ENCODE measurements around the gene KIF6. TPM values are rescaled to one million over a fixed set of nuclear protein-coding genes. Genes with fewer than 3 reads are reported as not detected.

KIF6 gene
- total and polyA plus RNA-seq, 2 donors (not counting 1 experiment from before 2014, with no cell fraction given), result not detected

- CTCF ChIA-PET, result no interaction called here
- intact Hi-C loops (cut with micrococcal nuclease), result no loop called here
- no peaks in the 10 kb centered on the region for H3K79me2 ChIP-seq (ENCODE audit: control insufficient read depth, insufficient read depth, low read length)
- no peaks in the 10 kb centered on the region for H3K4me1 ChIP-seq (ENCODE audit: control insufficient read depth in 2 of 2, insufficient read depth in 2 of 2, low read length in 2 of 2)
- no peak for DNase-seq
- H3K27me3 ChIP-seq (replicated peaks in 1 of 4; ENCODE audit: control extremely low read depth in 1 of 4, control insufficient read depth in 3 of 4, insufficient read depth in 4 of 4, low read length in 3 of 4), result peaks cover 0 to 7% (median 0%) of the 10 kb centered on the region in 4 experiments
- H3K4me1 Mint-ChIP-seq, result no peaks in the 10 kb centered on the region
- peaks cover 22% of the 10 kb centered on the region for H3K27me3 Mint-ChIP-seq
- H2AFZ ChIP-seq (ENCODE audit: insufficient read depth, low read depth, low read length, poor library complexity, severe bottlenecking), result no peak overlapping the region
- no peak overlapping the region for H3K4me3 Mint-ChIP-seq
- peaks cover 0 to 3% (median 0%) of the 10 kb centered on the region in 3 donors for H3K9me3 ChIP-seq (ENCODE audit: control extremely low read depth in 1 of 3, control insufficient read depth in 2 of 3, insufficient read depth in 1 of 3, low read length in 2 of 3)
- no peak overlapping the region for H3K27ac ChIP-seq (ENCODE audit: low read length in 2 of 2)
- H3K9me3 Mint-ChIP-seq (ENCODE audit: insufficient read depth), result no peaks in the 10 kb centered on the region
- TF ChIP-seq CTCF (IDR thresholded peaks at IDR 0.05) (no peak), EZH2 (IDR thresholded peaks at IDR 0.05; ENCODE audit: borderline replicate concordance, insufficient read depth, low read depth, low read length, poor library complexity, severe bottlenecking) (no peak)
- H4K20me1 ChIP-seq (ENCODE audit: control insufficient read depth, insufficient read depth, low read length, poor library complexity, severe bottlenecking), result no peaks in the 10 kb centered on the region
- POLR2A ChIA-PET, result no interaction called here
- 68% methylated on average over 2 of the region's 2 CpGs for WGBS (ENCODE audit: insufficient coverage)
- no peaks in the 10 kb centered on the region for H3K36me3 ChIP-seq (replicated peaks in 1 of 2; ENCODE audit: control extremely low read depth in 1 of 2, control insufficient read depth in 1 of 2, extremely low read depth in 1 of 2, insufficient read depth in 2 of 2, low read length in 1 of 2)
- H3K4me2 ChIP-seq (replicated peaks; ENCODE audit: low read depth, low read length, poor library complexity, severe bottlenecking), result no peak overlapping the region
- no peak for ATAC-seq (ENCODE audit: low read depth)
- H3K9ac ChIP-seq (ENCODE audit: low read length), result no peak overlapping the region
- H3K27ac Mint-ChIP-seq, result no peak overlapping the region
- H3K4me3 ChIP-seq (ENCODE audit: control extremely low read depth in 1 of 5, extremely low read depth in 1 of 5, insufficient read depth in 1 of 5, low read depth in 2 of 5, low read length in 4 of 5), result no peak overlapping the region
Measured at GRCh38 chr6:39282774-39283173, 442.4 kb downstream of the KIF6 start.

DNA sequence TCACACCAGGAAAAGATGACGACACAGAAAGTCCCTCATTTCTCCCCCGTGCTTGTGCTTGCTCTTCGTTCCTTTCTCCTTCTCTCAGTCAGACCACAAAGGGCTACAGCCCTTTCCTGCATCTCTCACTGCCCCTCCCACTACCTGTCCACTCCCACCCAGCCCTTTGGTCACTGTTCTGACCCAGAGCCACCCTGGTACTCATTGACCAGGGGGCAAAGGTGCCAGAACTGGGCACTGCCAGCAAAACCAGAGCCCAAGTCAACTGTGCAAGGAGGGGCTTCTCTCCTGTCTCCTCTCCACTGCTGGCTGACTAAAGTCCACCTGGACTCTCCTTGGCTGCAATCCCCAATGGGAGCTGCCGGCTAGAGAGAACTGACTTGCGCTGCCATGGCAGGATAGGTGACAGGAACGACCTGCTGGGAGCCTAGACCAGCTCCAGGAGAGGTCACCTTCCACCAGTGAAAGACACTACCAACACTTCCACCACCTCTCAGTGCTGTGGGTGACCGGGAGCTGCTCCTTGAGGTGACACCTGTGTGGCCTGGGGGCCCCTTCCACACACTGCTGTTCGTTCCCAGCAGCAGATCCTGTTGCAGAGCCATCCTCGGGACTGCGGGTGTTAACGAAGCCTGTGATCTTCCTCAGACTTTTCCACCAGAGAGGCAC lies 443.8 kb downstream of the KIF6 start:
- WGBS (ENCODE audit: insufficient coverage), result 86% methylated on average over 10 of the region's 11 CpGs
- H4K20me1 ChIP-seq (ENCODE audit: control insufficient read depth, insufficient read depth, low read length, poor library complexity, severe bottlenecking), result no peaks in the 10 kb centered on the region
- POLR2A ChIA-PET, result no interaction called here

More for the DNA sequence above, 443.8 kb downstream of the KIF6 start:
- DNase-seq (no peak), ATAC-seq (ENCODE audit: low read depth) (no peak)
- no peaks in the 10 kb centered on the region for H3K79me2 ChIP-seq (ENCODE audit: control insufficient read depth, insufficient read depth, low read length)
- CTCF ChIA-PET, result no interaction called here
- Mint-ChIP-seq H3K27me3 (peaks cover 30% of the 10 kb centered on the region), H3K4me1 (no peaks in the 10 kb centered on the region), H3K9me3 (ENCODE audit: insufficient read depth) (no peaks in the 10 kb centered on the region), H3K4me3 (no peak overlapping the region), H3K27ac (no peak overlapping the region)
- H3K4me3 ChIP-seq (ENCODE audit: control extremely low read depth in 1 of 5, extremely low read depth in 1 of 5, insufficient read depth in 1 of 5, low read depth in 2 of 5, low read length in 4 of 5), result no peak overlapping the region
- H3K9ac ChIP-seq (ENCODE audit: low read length), result no peak overlapping the region
- TF ChIP-seq EZH2 (IDR thresholded peaks at IDR 0.05; ENCODE audit: borderline replicate concordance, insufficient read depth, low read depth, low read length, poor library complexity, severe bottlenecking) (no peak), CTCF (IDR thresholded peaks at IDR 0.05) (no peak)
- no peak overlapping the region for H3K27ac ChIP-seq (ENCODE audit: low read length in 2 of 2)
- no peaks in the 10 kb centered on the region for H3K9me3 ChIP-seq (ENCODE audit: control extremely low read depth in 1 of 3, control insufficient read depth in 2 of 3, insufficient read depth in 1 of 3, low read length in 2 of 3)
- no peak overlapping the region for H2AFZ ChIP-seq (ENCODE audit: insufficient read depth, low read depth, low read length, poor library complexity, severe bottlenecking)
- peaks cover 0 to 4% (median 1%) of the 10 kb centered on the region in 4 experiments for H3K27me3 ChIP-seq (replicated peaks in 1 of 4; ENCODE audit: control extremely low read depth in 1 of 4, control insufficient read depth in 3 of 4, insufficient read depth in 4 of 4, low read length in 3 of 4)
- intact Hi-C loops (cut with micrococcal nuclease), result no loop called here
- H3K4me2 ChIP-seq (replicated peaks; ENCODE audit: low read depth, low read length, poor library complexity, severe bottlenecking), result no peak overlapping the region
- H3K36me3 ChIP-seq (replicated peaks in 1 of 2; ENCODE audit: control extremely low read depth in 1 of 2, control insufficient read depth in 1 of 2, extremely low read depth in 1 of 2, insufficient read depth in 2 of 2, low read length in 1 of 2), result no peaks in the 10 kb centered on the region
- no peaks in the 10 kb centered on the region for H3K4me1 ChIP-seq (ENCODE audit: control insufficient read depth in 2 of 2, insufficient read depth in 2 of 2, low read length in 2 of 2)

All from B cell (primary cell).